ENCODE measurements around the gene INPP5A. TPM values are rescaled to one million over a fixed set of nuclear protein-coding genes. Genes with fewer than 3 reads are reported as not detected.

INPP5A gene
- total RNA-seq, 4 donors from 2014 or later = 16.9 to 58.2 (median 29.5) TPM

- Histone ChIP-seq H3K36me3 (peaks cover 0 to 55% (median 7%) of the 10 kb centered on the region in 3 donors), H3K4me3 (no peak overlapping the region), H3K9me3 (no peaks in the 10 kb centered on the region), H3K27ac (no peak overlapping the region), H3K4me1 (peaks cover 0 to 9% (median 0%) of the 10 kb centered on the region in 3 donors), H3K27me3 (no peaks in the 10 kb centered on the region)
- WGBS, 2 donors = 89 to 90% methylated on average over 7 to 17 of the region's 18 CpGs
- intact Hi-C loops (cut with DNase I) = no loop called here
- TF ChIP-seq POLR2A (IDR thresholded peaks at IDR 0.05) (no peak), CTCF (IDR thresholded peaks at IDR 0.05) (no peak)
- no peak for DNase-seq
Measured at GRCh38 chr10:132651511-132652029, 114.0 kb downstream of the INPP5A start.

- intact Hi-C loops (cut with DNase I) = no loop called here
- Histone ChIP-seq H3K27me3 (no peaks in the 10 kb centered on the region), H3K9me3 (no peaks in the 10 kb centered on the region), H3K4me3 (no peak overlapping the region), H3K27ac (no peak overlapping the region), H3K36me3 (peaks cover 0 to 51% (median 7%) of the 10 kb centered on the region in 3 donors), H3K4me1 (peaks cover 0 to 9% (median 0%) of the 10 kb centered on the region in 3 donors)
- WGBS, 2 donors = 82 to 86% methylated on average over 8 to 11 of the region's 15 CpGs
- no peak for TF ChIP-seq POLR2A (IDR thresholded peaks at IDR 0.05)
- TF ChIP-seq CTCF (IDR thresholded peaks at IDR 0.05) = no peak
- DNase-seq = no peak
Measured at GRCh38 chr10:132652446-132652845, 114.9 kb downstream of the INPP5A start.

- DNase-seq = no peak
- no peak overlapping the region for H3K4me3 ChIP-seq
- peaks cover 0 to 9% (median 0%) of the 10 kb centered on the region in 3 donors for H3K4me1 ChIP-seq
- H3K27ac ChIP-seq = no peak overlapping the region
- peaks cover 0 to 49% (median 7%) of the 10 kb centered on the region in 3 donors for H3K36me3 ChIP-seq
- intact Hi-C loops (cut with DNase I) = no loop called here
- TF ChIP-seq POLR2A (IDR thresholded peaks at IDR 0.05) (no peak), CTCF (IDR thresholded peaks at IDR 0.05) (no peak)
- WGBS, 2 donors = 90 to 94% methylated on average over 6 to 9 of the region's 31 CpGs
- no peaks in the 10 kb centered on the region for H3K9me3 ChIP-seq
- H3K27me3 ChIP-seq = no peaks in the 10 kb centered on the region
Measured at GRCh38 chr10:132652936-132653590, 115.5 kb downstream of the INPP5A start.

GRCh38 chr10:132653721-132654120 is 116.1 kb downstream of the INPP5A start:
- Histone ChIP-seq H3K36me3 (peaks cover 0 to 50% (median 7%) of the 10 kb centered on the region in 3 donors), H3K27me3 (no peaks in the 10 kb centered on the region), H3K4me1 (peaks cover 0 to 9% (median 0%) of the 10 kb centered on the region in 3 donors), H3K4me3 (no peak overlapping the region), H3K9me3 (no peaks in the 10 kb centered on the region), H3K27ac (no peak overlapping the region)
- intact Hi-C loops (cut with DNase I) = no loop called here
- 87 to 89% methylated on average over 13 to 19 of the region's 20 CpGs for WGBS, 2 donors
- DNase-seq = no peak
- no peak for TF ChIP-seq CTCF (IDR thresholded peaks at IDR 0.05)
- TF ChIP-seq POLR2A (IDR thresholded peaks at IDR 0.05) = no peak

- H3K27ac ChIP-seq = no peak overlapping the region
- no peak for TF ChIP-seq POLR2A (IDR thresholded peaks at IDR 0.05)
- TF ChIP-seq CTCF (IDR thresholded peaks at IDR 0.05) = no peak
- peaks cover 0 to 9% (median 0%) of the 10 kb centered on the region in 3 donors for H3K4me1 ChIP-seq
- WGBS, 2 donors = 100% methylated on average over 1 to 2 of the region's 12 CpGs
- H3K9me3 ChIP-seq = no peaks in the 10 kb centered on the region
- H3K27me3 ChIP-seq = no peaks in the 10 kb centered on the region
- no peak overlapping the region for H3K4me3 ChIP-seq
- intact Hi-C loops (cut with DNase I) = no loop called here
- DNase-seq = no peak
- H3K36me3 ChIP-seq = peaks cover 0 to 54% (median 7%) of the 10 kb centered on the region in 3 donors
Measured at GRCh38 chr10:132654121-132654571, 116.6 kb downstream of the INPP5A start.
